T-cell (primary cell): ENCODE data around the gene SEMA4C. TPM values are rescaled to one million over a fixed set of nuclear protein-coding genes. Genes with fewer than 3 reads are reported as not detected.

Experiments used
- ATAC-seq, 4 experiments: fragments of 200-7000 bp in 3 of 4; fragments of 150-1000 bp in 1 of 4; cut with Tn5 transposase; replicated peaks in 1 of 4; 1 replicate in 3 of 4; 2 replicates in 1 of 4; pipeline ENCODE4 v1.10.0; 2021; ENCODE audit warnings: moderate library complexity in 3 of 4, mild to moderate bottlenecking in 2 of 4, moderate number of reproducible peaks in 1 of 4
- CTCF ChIA-PET, 2 donors: fragments of 300-600 bp; sonication (Branson Sonifier 250); formaldehyde crosslinking; loops; one replicate each; lab custom pipeline; 2022; ENCODE audit warnings: antibody characterized with exemption in 2 of 2; lab: Charles Lee
- POLR2A ChIA-PET, 2 donors: fragments of 300-600 bp; sonication (Branson Sonifier 250); formaldehyde crosslinking; loops; one replicate each; lab custom pipeline; 2022; ENCODE audit warnings: antibody characterized with exemption in 2 of 2; lab: Charles Lee
- DNase-seq, 35 experiments: peaks; one replicate each; pipeline versions ENCODE4 v3.0.0 to v3.0.0-alpha.2; 2013 to 2023
- H3K27ac ChIP-seq: one replicate; pipeline ENCODE4 v1.5.1; 2013; ENCODE audit warnings: low read length
- H3K27me3 ChIP-seq, 2 experiments: replicated peaks in 1 of 2; 1 replicate in 1 of 2; 2 replicates in 1 of 2; pipeline versions ENCODE4 v1.6.1 to v1.7.0; 2013; ENCODE audit warnings: low read length in 1 of 2, mixed read lengths in 1 of 2; ENCODE audit not compliant: control insufficient read depth in 2 of 2, insufficient read depth in 2 of 2; ENCODE audit errors: extremely low read depth in 1 of 2
- H3K36me3 ChIP-seq, 2 donors: 1 replicate in 1 of 2; 2 replicates in 1 of 2; pipeline versions ENCODE4 v1.6.1 to v1.7.0; 2013; ENCODE audit warnings: low read length in 1 of 2; ENCODE audit not compliant: control insufficient read depth in 2 of 2, insufficient read depth in 1 of 2; ENCODE audit errors: extremely low read depth in 1 of 2
- H3K4me1 ChIP-seq, 2 experiments: 1 replicate in 1 of 2; 2 replicates in 1 of 2; pipeline versions ENCODE4 v1.6.1 to v1.7.0; 2013; ENCODE audit warnings: low read length in 2 of 2, mixed read lengths in 1 of 2; ENCODE audit not compliant: insufficient read depth in 2 of 2, control insufficient read depth in 1 of 2; ENCODE audit errors: extremely low read depth in 1 of 2
- H3K4me3 ChIP-seq, 2 donors: 1 replicate in 1 of 2; 2 replicates in 1 of 2; pipeline versions ENCODE4 v1.5.1 to v1.7.0; 2013; ENCODE audit warnings: mild to moderate bottlenecking in 2 of 2, low read length in 1 of 2, moderate library complexity in 1 of 2; ENCODE audit not compliant: control insufficient read depth in 1 of 2; ENCODE audit errors: extremely low read depth in 1 of 2
- H3K9me3 ChIP-seq: 2 replicates; pipeline ENCODE4 v1.7.0; 2013
- H3K27ac Mint-ChIP-seq, 2 donors: one replicate each; pipeline ENCODE4 v1.8.0; 2020 to 2021; ENCODE audit warnings: mild to moderate bottlenecking in 2 of 2, mixed read lengths in 2 of 2
- H3K27me3 Mint-ChIP-seq, 2 donors: one replicate each; pipeline ENCODE4 v1.8.0; 2021 to 2022; ENCODE audit warnings: mixed read lengths in 2 of 2
- H3K36me3 Mint-ChIP-seq: one replicate; pipeline ENCODE4 v1.8.0; 2021; ENCODE audit warnings: mixed read lengths
- H3K4me1 Mint-ChIP-seq, 3 donors: one replicate each; pipeline ENCODE4 v1.8.0; 2020 to 2022; ENCODE audit warnings: mixed read lengths in 3 of 3, mild to moderate bottlenecking in 1 of 3
- H3K4me3 Mint-ChIP-seq, 3 donors: one replicate each; pipeline ENCODE4 v1.8.0; 2020 to 2022; ENCODE audit warnings: mild to moderate bottlenecking in 3 of 3, mixed read lengths in 3 of 3, moderate library complexity in 3 of 3
- H3K9me3 Mint-ChIP-seq, 3 donors: one replicate each; pipeline ENCODE4 v1.8.0; 2020 to 2022; ENCODE audit warnings: mixed read lengths in 3 of 3
- WGBS: methylation state at CpG from one replicate; pipeline ENCODE4 v1.1.5; 2013; ENCODE audit warnings: missing lambda C conversion rate; ENCODE audit not compliant: insufficient coverage; 5-methylcytosine and 5-hydroxymethylcytosine counted together
- total RNA-seq, 35 experiments: library from RNA in 6 of 35; stranded (reverse) in 6 of 35; fragments of 120-200 nt in 1 of 35; gene quantifications; one replicate each; pipeline versions ENCODE4 v1.2.1 to v1.2.4 and lab custom pipeline; 2013 to 2026

Gene SEMA4C
- total RNA-seq, 5 donors from 2014 or later (not counting 1 experiment from before 2014, with no cell fraction given), result 36.3 to 89.0 (median 72.3) TPM

- no peaks in the 10 kb centered on the region for H3K9me3 ChIP-seq
- DNase-seq, result no peak
- peaks cover 30% of the 10 kb centered on the region for H3K36me3 Mint-ChIP-seq
- no peak overlapping the region for H3K4me3 Mint-ChIP-seq
- H3K36me3 ChIP-seq, result peaks cover 36 to 62% of the 10 kb centered on the region in 2 donors
- CTCF ChIA-PET, result no interaction called here
- no peak overlapping the region for H3K27ac Mint-ChIP-seq
- H3K27me3 ChIP-seq, result no peaks in the 10 kb centered on the region
- peaks cover 25 to 42% (median 35%) of the 10 kb centered on the region in 3 donors for H3K4me1 Mint-ChIP-seq
- WGBS, result 94% methylated on average over 2 of the region's 6 CpGs
- no peaks in the 10 kb centered on the region for H3K27me3 Mint-ChIP-seq
- POLR2A ChIA-PET, result interaction anchor here in 1 of 2 donors (0.5 kb wide), 1 partner anchor 305 kb away, joined by 5 read pairs; no protein-coding TSS in a partner anchor
- no peak for ATAC-seq
- H3K9me3 Mint-ChIP-seq, result no peaks in the 10 kb centered on the region
- H3K4me1 ChIP-seq, result peaks cover 2 to 36% of the 10 kb centered on the region in 2 experiments
- H3K4me3 ChIP-seq, result no peak overlapping the region
- no peak overlapping the region for H3K27ac ChIP-seq
Observed at GRCh38 chr2:96824079-96824870, 45.6 kb downstream of the SEMA4C start.

GRCh38 chr2:96823198-96823597, 46.7 kb downstream of the SEMA4C start:
- DNase-seq, result no peak
- CTCF ChIA-PET, result no interaction called here
- H3K36me3 ChIP-seq, result peaks cover 28 to 58% of the 10 kb centered on the region in 2 donors

GRCh38 chr2:96822786-96823185, 47.1 kb downstream of the SEMA4C start:
- no peaks in the 10 kb centered on the region for H3K9me3 ChIP-seq
- Mint-ChIP-seq H3K9me3 (no peaks in the 10 kb centered on the region), H3K36me3 (peaks cover 25% of the 10 kb centered on the region), H3K27ac (peak overlapping the region in 1 of 2 donors; percentile 53), H3K4me3 (no peak overlapping the region), H3K4me1 (peaks cover 40 to 57% (median 50%) of the 10 kb centered on the region in 3 donors), H3K27me3 (no peaks in the 10 kb centered on the region)
- H3K4me3 ChIP-seq, result no peak overlapping the region
- WGBS, result 94% methylated on average over 4 of the region's 4 CpGs
- ATAC-seq, result no peak
- no peaks in the 10 kb centered on the region for H3K27me3 ChIP-seq
- ChIA-PET POLR2A (no interaction called here), CTCF (no interaction called here)
- no peak overlapping the region for H3K27ac ChIP-seq
- H3K36me3 ChIP-seq, result peaks cover 24 to 54% of the 10 kb centered on the region in 2 donors
- peaks cover 15 to 51% of the 10 kb centered on the region in 2 experiments for H3K4me1 ChIP-seq
- no peak for DNase-seq

More at GRCh38 chr2:96823198-96823597, 46.7 kb downstream of the SEMA4C start:
- no peaks in the 10 kb centered on the region for H3K9me3 Mint-ChIP-seq
- H3K4me3 Mint-ChIP-seq, result no peak overlapping the region
- no peak for ATAC-seq
- peaks cover 26% of the 10 kb centered on the region for H3K36me3 Mint-ChIP-seq
- Histone ChIP-seq H3K4me3 (no peak overlapping the region), H3K27ac (no peak overlapping the region), H3K9me3 (no peaks in the 10 kb centered on the region), H3K4me1 (peaks cover 11 to 47% of the 10 kb centered on the region in 2 experiments), H3K27me3 (no peaks in the 10 kb centered on the region)
- H3K27ac Mint-ChIP-seq, result no peak overlapping the region
- WGBS, result 98% methylated on average over 9 of the region's 11 CpGs
- POLR2A ChIA-PET, result no interaction called here
- H3K27me3 Mint-ChIP-seq, result no peaks in the 10 kb centered on the region
- peaks cover 36 to 52% (median 46%) of the 10 kb centered on the region in 3 donors for H3K4me1 Mint-ChIP-seq

GRCh38 chr2:96821113-96821675, 48.7 kb downstream of the SEMA4C start:
- peaks cover 46 to 60% (median 58%) of the 10 kb centered on the region in 3 donors for H3K4me1 Mint-ChIP-seq
- H3K4me3 Mint-ChIP-seq, result no peak overlapping the region

DNA sequence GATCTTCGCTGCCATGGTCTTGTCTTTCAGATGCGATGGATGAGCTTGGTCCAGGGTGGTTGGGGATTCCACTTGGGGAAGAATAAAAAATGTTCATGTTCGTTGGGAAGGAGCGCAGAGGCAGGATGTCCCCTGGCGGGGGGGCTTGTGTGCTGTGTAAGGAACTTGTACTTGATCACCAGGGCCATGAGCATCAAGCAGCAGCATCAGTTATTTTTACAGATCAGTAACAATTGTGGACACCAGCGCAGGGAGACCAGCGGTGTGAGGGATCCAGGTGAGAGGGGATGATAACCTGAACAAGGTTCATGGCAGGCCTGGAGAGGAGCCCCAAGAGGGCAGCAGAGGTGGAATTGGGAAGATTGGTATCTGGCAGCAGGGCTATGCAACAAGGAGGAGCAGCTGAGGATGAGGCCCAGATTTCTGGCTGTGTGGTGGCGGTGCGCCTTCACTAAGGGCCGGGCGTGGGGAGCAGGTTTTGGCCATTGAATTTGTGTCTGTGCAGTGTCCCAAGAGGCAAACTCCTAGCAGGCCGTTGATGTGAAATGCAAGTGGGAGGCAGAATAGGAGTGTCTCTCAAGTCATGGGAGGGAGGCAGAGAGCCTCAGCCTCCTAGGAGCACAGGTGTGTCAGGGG, 49.9 kb downstream of the SEMA4C start:
- H3K27ac ChIP-seq, result no peak overlapping the region
- peaks cover 23 to 64% of the 10 kb centered on the region in 2 experiments for H3K4me1 ChIP-seq
- Mint-ChIP-seq H3K36me3 (peaks cover 17% of the 10 kb centered on the region), H3K9me3 (no peaks in the 10 kb centered on the region), H3K4me1 (peaks cover 53 to 66% (median 63%) of the 10 kb centered on the region in 3 donors), H3K27ac (peak overlapping the region in 1 of 2 donors; percentile 40), H3K27me3 (no peaks in the 10 kb centered on the region), H3K4me3 (peak overlapping the region; percentile 84 to 86 (median 85))
- DNase-seq, result no peak
- H3K36me3 ChIP-seq, result peaks cover 9 to 30% of the 10 kb centered on the region in 2 donors
- WGBS, result 90% methylated on average over 11 of the region's 12 CpGs
- H3K4me3 ChIP-seq, result no peak overlapping the region
- ChIA-PET POLR2A (no interaction called here), CTCF (no interaction called here)
- H3K9me3 ChIP-seq, result no peaks in the 10 kb centered on the region
- ATAC-seq, result no peak
- no peaks in the 10 kb centered on the region for H3K27me3 ChIP-seq

More at GRCh38 chr2:96821113-96821675, 48.7 kb downstream of the SEMA4C start:
- ATAC-seq (no peak), DNase-seq (no peak)
- H3K27me3 ChIP-seq, result no peaks in the 10 kb centered on the region
- peaks cover 14 to 40% of the 10 kb centered on the region in 2 donors for H3K36me3 ChIP-seq
- H3K36me3 Mint-ChIP-seq, result peaks cover 20% of the 10 kb centered on the region
- H3K27me3 Mint-ChIP-seq, result no peaks in the 10 kb centered on the region
- POLR2A ChIA-PET, result no interaction called here
- CTCF ChIA-PET, result interaction anchor here in 1 of 2 donors (0.6 kb wide), 1 partner anchor 61 kb away, joined by 5 read pairs; no protein-coding TSS in a partner anchor
- no peak overlapping the region for H3K4me3 ChIP-seq
- no peaks in the 10 kb centered on the region for H3K9me3 ChIP-seq
- no peak overlapping the region for H3K27ac ChIP-seq
- H3K9me3 Mint-ChIP-seq, result no peaks in the 10 kb centered on the region
- 94% methylated on average over 3 of the region's 11 CpGs for WGBS
- H3K27ac Mint-ChIP-seq, result peak overlapping the region; percentile 9 to 61
- H3K4me1 ChIP-seq, result peaks cover 23 to 59% of the 10 kb centered on the region in 2 experiments
